ENCODE results near the gene AJAP1.

AJAP1 gene

GRCh38 chr1:4624141-4624715 is 30.2 kb upstream of the AJAP1 start:
- Mint-ChIP-seq H3K4me3 (no peak overlapping the region), H3K4me1 (peaks cover 8% of the 10 kb centered on the region), H3K27me3 (peaks cover 5% of the 10 kb centered on the region), H3K9me3 (no peaks in the 10 kb centered on the region), H3K36me3 (no peaks in the 10 kb centered on the region), H3K27ac (no peak overlapping the region)
- no peak for DNase-seq
- CTCF ChIA-PET, result no interaction called here

- peaks cover 8% of the 10 kb centered on the region for H3K4me1 Mint-ChIP-seq
- no peak for DNase-seq
- CTCF ChIA-PET, result interaction anchor here (0.6 to 0.9 kb wide), 2 partner anchors 27 to 41 kb away, joined by 3 read pairs; no protein-coding TSS in a partner anchor
- peaks cover 5% of the 10 kb centered on the region for H3K27me3 Mint-ChIP-seq
- H3K9me3 Mint-ChIP-seq, result no peaks in the 10 kb centered on the region
- no peaks in the 10 kb centered on the region for H3K36me3 Mint-ChIP-seq
- H3K4me3 Mint-ChIP-seq, result no peak overlapping the region
- no peak overlapping the region for H3K27ac Mint-ChIP-seq
Observed at GRCh38 chr1:4624801-4625200, 29.6 kb upstream of the AJAP1 start.

GRCh38 chr1:4626061-4626460 is 28.3 kb upstream of the AJAP1 start:
- H3K27ac Mint-ChIP-seq, result no peak overlapping the region
- H3K36me3 Mint-ChIP-seq, result no peaks in the 10 kb centered on the region
- peaks cover 8% of the 10 kb centered on the region for H3K4me1 Mint-ChIP-seq
- peaks cover 5% of the 10 kb centered on the region for H3K27me3 Mint-ChIP-seq
- CTCF ChIA-PET, result no interaction called here
- no peak for DNase-seq
- H3K9me3 Mint-ChIP-seq, result no peaks in the 10 kb centered on the region
- H3K4me3 Mint-ChIP-seq, result no peak overlapping the region

- Mint-ChIP-seq H3K4me3 (no peak overlapping the region), H3K27ac (no peak overlapping the region), H3K4me1 (peaks cover 2% of the 10 kb centered on the region), H3K36me3 (no peaks in the 10 kb centered on the region), H3K27me3 (peaks cover 5% of the 10 kb centered on the region), H3K9me3 (no peaks in the 10 kb centered on the region)
- no peak for DNase-seq
- CTCF ChIA-PET, result no interaction called here
Observed at GRCh38 chr1:4626560-4627319, 27.7 kb upstream of the AJAP1 start.

GRCh38 chr1:4627353-4627752 is 27.1 kb upstream of the AJAP1 start:
- Mint-ChIP-seq H3K9me3 (no peaks in the 10 kb centered on the region), H3K36me3 (no peaks in the 10 kb centered on the region), H3K27me3 (peaks cover 9% of the 10 kb centered on the region), H3K27ac (no peak overlapping the region), H3K4me3 (no peak overlapping the region), H3K4me1 (no peaks in the 10 kb centered on the region)
- no peak for DNase-seq
- CTCF ChIA-PET, result no interaction called here

GRCh38 chr1:4628992-4629391 is 25.4 kb upstream of the AJAP1 start:
- no peaks in the 10 kb centered on the region for H3K36me3 Mint-ChIP-seq
- CTCF ChIA-PET, result no interaction called here
- H3K9me3 Mint-ChIP-seq, result no peaks in the 10 kb centered on the region
- peaks cover 4% of the 10 kb centered on the region for H3K27me3 Mint-ChIP-seq
- no peak for DNase-seq
- no peak overlapping the region for H3K4me3 Mint-ChIP-seq
- no peak overlapping the region for H3K27ac Mint-ChIP-seq
- H3K4me1 Mint-ChIP-seq, result no peaks in the 10 kb centered on the region

GRCh38 chr1:4630561-4630960 is 23.8 kb upstream of the AJAP1 start:
- no peak overlapping the region for H3K4me3 Mint-ChIP-seq
- H3K27ac Mint-ChIP-seq, result no peak overlapping the region
- no peaks in the 10 kb centered on the region for H3K4me1 Mint-ChIP-seq
- H3K36me3 Mint-ChIP-seq, result no peaks in the 10 kb centered on the region
- H3K27me3 Mint-ChIP-seq, result peaks cover 4% of the 10 kb centered on the region
- DNase-seq, result no peak
- CTCF ChIA-PET, result no interaction called here
- no peaks in the 10 kb centered on the region for H3K9me3 Mint-ChIP-seq

GRCh38 chr1:4631321-4631720 is 23.1 kb upstream of the AJAP1 start:
- CTCF ChIA-PET, result no interaction called here
- Mint-ChIP-seq H3K4me1 (no peaks in the 10 kb centered on the region), H3K36me3 (no peaks in the 10 kb centered on the region), H3K27me3 (peaks cover 5% of the 10 kb centered on the region), H3K27ac (no peak overlapping the region), H3K4me3 (no peak overlapping the region), H3K9me3 (no peaks in the 10 kb centered on the region)
- DNase-seq, result no peak

- no peaks in the 10 kb centered on the region for H3K36me3 Mint-ChIP-seq
- H3K27me3 Mint-ChIP-seq, result peaks cover 23% of the 10 kb centered on the region
- H3K4me1 Mint-ChIP-seq, result no peaks in the 10 kb centered on the region
- H3K27ac Mint-ChIP-seq, result no peak overlapping the region
- no peak overlapping the region for H3K4me3 Mint-ChIP-seq
- CTCF ChIA-PET, result no interaction called here
- H3K9me3 Mint-ChIP-seq, result no peaks in the 10 kb centered on the region
- no peak for DNase-seq
Observed at GRCh38 chr1:4633346-4633745, 21.1 kb upstream of the AJAP1 start.

- no peaks in the 10 kb centered on the region for H3K36me3 Mint-ChIP-seq
- no peak for DNase-seq
- no peak overlapping the region for H3K4me3 Mint-ChIP-seq
- peaks cover 27% of the 10 kb centered on the region for H3K27me3 Mint-ChIP-seq
- CTCF ChIA-PET, result no interaction called here
- no peaks in the 10 kb centered on the region for H3K4me1 Mint-ChIP-seq
- no peaks in the 10 kb centered on the region for H3K9me3 Mint-ChIP-seq
- no peak overlapping the region for H3K27ac Mint-ChIP-seq
Observed at GRCh38 chr1:4634156-4634792, 20.1 kb upstream of the AJAP1 start.

- Mint-ChIP-seq H3K9me3 (no peaks in the 10 kb centered on the region), H3K36me3 (no peaks in the 10 kb centered on the region), H3K27ac (no peak overlapping the region), H3K4me3 (no peak overlapping the region), H3K27me3 (peaks cover 27% of the 10 kb centered on the region), H3K4me1 (no peaks in the 10 kb centered on the region)
- CTCF ChIA-PET, result no interaction called here
- no peak for DNase-seq
Observed at GRCh38 chr1:4634793-4635406, 19.5 kb upstream of the AJAP1 start.

- no peaks in the 10 kb centered on the region for H3K4me1 Mint-ChIP-seq
- no peaks in the 10 kb centered on the region for H3K36me3 Mint-ChIP-seq
- CTCF ChIA-PET, result no interaction called here
- H3K27me3 Mint-ChIP-seq, result peaks cover 27% of the 10 kb centered on the region
- no peak for DNase-seq
- H3K9me3 Mint-ChIP-seq, result no peaks in the 10 kb centered on the region
- H3K27ac Mint-ChIP-seq, result no peak overlapping the region
- no peak overlapping the region for H3K4me3 Mint-ChIP-seq
Observed at GRCh38 chr1:4636186-4636585, 18.2 kb upstream of the AJAP1 start.

- DNase-seq, result no peak
- Mint-ChIP-seq H3K27me3 (peaks cover 27% of the 10 kb centered on the region), H3K4me1 (no peaks in the 10 kb centered on the region), H3K27ac (no peak overlapping the region), H3K4me3 (no peak overlapping the region), H3K36me3 (no peaks in the 10 kb centered on the region), H3K9me3 (no peaks in the 10 kb centered on the region)
- CTCF ChIA-PET, result no interaction called here
Observed at GRCh38 chr1:4636644-4637380, 17.6 kb upstream of the AJAP1 start.

GRCh38 chr1:4637616-4638344 is 16.6 kb upstream of the AJAP1 start:
- no peak for DNase-seq
- no peaks in the 10 kb centered on the region for H3K4me1 Mint-ChIP-seq
- peaks cover 23% of the 10 kb centered on the region for H3K27me3 Mint-ChIP-seq
- H3K9me3 Mint-ChIP-seq, result no peaks in the 10 kb centered on the region
- CTCF ChIA-PET, result no interaction called here
- no peak overlapping the region for H3K27ac Mint-ChIP-seq
- H3K36me3 Mint-ChIP-seq, result no peaks in the 10 kb centered on the region
- H3K4me3 Mint-ChIP-seq, result no peak overlapping the region

All from activated naive CD4-positive, alpha-beta T cell treated with anti-CD3 and anti-CD28 coated beads, Interleukin-2, amount 10 ng/mL, durations not matched to agents 7 days and 5 days (primary cell).